H1 (cell line): ENCODE data around the gene GLB1L3. TPM values are rescaled to one million over a fixed set of nuclear protein-coding genes. Genes with fewer than 3 reads are reported as not detected.

Experiments
- CTCF ChIA-PET: fragments of 300-600 bp; sonication (Branson Sonifier 250); formaldehyde crosslinking; loops from one replicate; lab custom pipeline; 2021; ENCODE audit not compliant: partially characterized antibody; lab: Charles Lee
- POLR2A ChIA-PET: fragments of 300-600 bp; sonication (Branson Sonifier 250); formaldehyde crosslinking; loops from one replicate; lab custom pipeline; 2021; ENCODE audit warnings: inconsistent platforms; ENCODE audit not compliant: partially characterized antibody; lab: Charles Lee
- DNase-seq, 2 experiments: peaks; one replicate each; pipeline versions ENCODE4 v3.0.0 to v3.0.0-alpha.2; 2010 to 2022; ENCODE audit warnings: low spot score in 2 of 2, low read depth in 1 of 2, mixed read lengths in 1 of 2
- FAIRE-seq: peaks from 2 replicates; lab custom pipeline; 2011; peaks lifted over from hg19 to GRCh38; lab: Jason Lieb, UNC
- H2AFZ ChIP-seq: 2 replicates; pipeline ENCODE4 v1.8.1; 2012; ENCODE audit warnings: low read length, inconsistent platforms
- H2AK5ac ChIP-seq: 2 replicates; pipeline ENCODE4 v1.6.1; 2013; ENCODE audit warnings: low read depth, low read length
- H2BK120ac ChIP-seq: replicated peaks from 2 replicates; pipeline ENCODE3; 2013; ENCODE audit warnings: low read depth, low read length, inconsistent platforms
- H2BK12ac ChIP-seq: 2 replicates; pipeline ENCODE4 v1.6.1; 2013; ENCODE audit warnings: low read depth, low read length
- H2BK15ac ChIP-seq: 2 replicates; pipeline ENCODE4 v1.6.1; 2013; ENCODE audit warnings: low read length
- H2BK20ac ChIP-seq: 2 replicates; pipeline ENCODE4 v1.6.1; 2013; ENCODE audit warnings: low read length
- H2BK5ac ChIP-seq: 2 replicates; pipeline ENCODE4 v1.6.1; 2013; ENCODE audit warnings: low read depth, low read length
- H3K14ac ChIP-seq: 2 replicates; pipeline ENCODE4 v1.6.1; 2013; ENCODE audit warnings: inconsistent platforms; ENCODE audit not compliant: insufficient read length
- H3K18ac ChIP-seq: 2 replicates; pipeline ENCODE4 v1.6.1; 2013; ENCODE audit warnings: low read length; ENCODE audit errors: extremely low read depth
- H3K23ac ChIP-seq: 2 replicates; pipeline ENCODE4 v1.6.1; 2013; ENCODE audit warnings: inconsistent platforms; ENCODE audit not compliant: insufficient read length
- H3K23me2 ChIP-seq: 2 replicates; pipeline ENCODE4 v1.6.1; 2013; ENCODE audit warnings: low read depth, low read length
- H3K27ac ChIP-seq: 2 replicates; pipeline ENCODE4 v1.6.1; 2011; ENCODE audit warnings: low read depth, low read length, inconsistent platforms
- H3K27me3 ChIP-seq, 4 experiments: replicated peaks in 1 of 4; 1 replicate in 1 of 4; 2 replicates in 3 of 4; pipeline versions ENCODE4 v1.6.1 to v1.8.1; 2011 to 2013; ENCODE audit warnings: low read length in 3 of 4, mild to moderate bottlenecking in 3 of 4, inconsistent platforms in 2 of 4, mixed read lengths in 2 of 4, moderate library complexity in 1 of 4; ENCODE audit not compliant: control insufficient read depth in 3 of 4, insufficient read depth in 3 of 4; ENCODE audit errors: extremely low read depth in 1 of 4
- H3K36me3 ChIP-seq, 4 experiments: 2 replicates each; pipeline versions ENCODE4 v1.6.1 to v1.8.1; 2011 to 2013; ENCODE audit warnings: mild to moderate bottlenecking in 4 of 4, low read length in 3 of 4, moderate library complexity in 2 of 4, control low read depth in 1 of 4, inconsistent platforms in 1 of 4; ENCODE audit not compliant: insufficient read depth in 4 of 4, control insufficient read depth in 2 of 4
- H3K4ac ChIP-seq: replicated peaks from 2 replicates; pipeline ENCODE3; 2013; ENCODE audit warnings: low read length, low read depth, mixed read lengths, inconsistent platforms; ENCODE audit not compliant: insufficient read length
- H3K4me1 ChIP-seq, 4 experiments: replicated peaks in 1 of 4; 1 replicate in 1 of 4; 2 replicates in 3 of 4; pipeline versions ENCODE4 v1.6.1 to v1.8.1; 2011 to 2013; ENCODE audit warnings: low read length in 3 of 4, inconsistent platforms in 2 of 4, mixed read lengths in 1 of 4; ENCODE audit not compliant: insufficient read depth in 4 of 4, control insufficient read depth in 3 of 4
- H3K4me2 ChIP-seq, 2 experiments: 2 replicates each; pipeline versions ENCODE4 v1.6.1 to v1.8.1; 2011 to 2013; ENCODE audit warnings: low read depth in 2 of 2, low read length in 2 of 2, control low read depth in 1 of 2, inconsistent platforms in 1 of 2, mild to moderate bottlenecking in 1 of 2; ENCODE audit not compliant: insufficient read depth in 1 of 2
- H3K4me3 ChIP-seq, 4 experiments: fragments of 200-600, 300-600 bp in 1 of 4; sonication (generic), shearing (Covaris generic), sonication (Bioruptor Twin) in 1 of 4; 2 replicates each; pipeline versions ENCODE4 v1.5.1 to v1.8.1; 2011 to 2016; ENCODE audit warnings: low read length in 4 of 4, low read depth in 3 of 4, control low read depth in 2 of 4, inconsistent platforms in 2 of 4, mild to moderate bottlenecking in 2 of 4, mixed read lengths in 1 of 4, moderate library complexity in 1 of 4; ENCODE audit not compliant: insufficient read depth in 2 of 4; ENCODE audit errors: extremely low read depth in 1 of 4
- H3K56ac ChIP-seq: replicated peaks from 2 replicates; pipeline ENCODE3; 2013; ENCODE audit warnings: low read depth, mild to moderate bottlenecking, mixed read lengths, low read length, inconsistent platforms; ENCODE audit not compliant: insufficient read length
- H3K79me1 ChIP-seq: 2 replicates; pipeline ENCODE4 v1.6.1; 2013; ENCODE audit warnings: low read depth, low read length, control low read depth
- H3K79me2 ChIP-seq, 2 experiments: 2 replicates each; pipeline versions ENCODE4 v1.6.1 to v1.8.1; 2012 to 2013; ENCODE audit warnings: low read length in 2 of 2, mild to moderate bottlenecking in 2 of 2, inconsistent platforms in 1 of 2; ENCODE audit not compliant: insufficient read depth in 2 of 2, control insufficient read depth in 1 of 2
- H3K9ac ChIP-seq, 4 experiments: replicated peaks in 1 of 4; 1 replicate in 1 of 4; 2 replicates in 3 of 4; pipeline versions ENCODE4 v1.6.1 to v1.8.1; 2011 to 2013; ENCODE audit warnings: low read depth in 3 of 4, low read length in 3 of 4, control low read depth in 2 of 4, mild to moderate bottlenecking in 2 of 4, moderate library complexity in 2 of 4, inconsistent platforms in 1 of 4; ENCODE audit errors: extremely low read depth in 1 of 4
- H3K9me3 ChIP-seq, 2 experiments: 2 replicates each; pipeline versions ENCODE4 v1.6.1 to v1.8.1; 2012 to 2013; ENCODE audit warnings: mild to moderate bottlenecking in 2 of 2, moderate library complexity in 2 of 2, control low read depth in 1 of 2, inconsistent platforms in 1 of 2, low read depth in 1 of 2, low read length in 1 of 2, mixed read lengths in 1 of 2; ENCODE audit not compliant: insufficient read depth in 2 of 2
- H4K20me1 ChIP-seq, 2 experiments: replicated peaks in 1 of 2; 2 replicates each; pipeline versions ENCODE3 to v1.8.1; 2011 to 2013; ENCODE audit warnings: inconsistent platforms in 2 of 2, low read length in 2 of 2, mild to moderate bottlenecking in 1 of 2; ENCODE audit not compliant: insufficient read depth in 2 of 2, control insufficient read depth in 1 of 2
- H4K5ac ChIP-seq: 2 replicates; pipeline ENCODE4 v1.6.1; 2013; ENCODE audit warnings: low read length, low read depth, mixed read lengths, inconsistent platforms; ENCODE audit not compliant: insufficient read length
- H4K8ac ChIP-seq: 2 replicates; pipeline ENCODE4 v1.8.0; 2013; ENCODE audit warnings: mild to moderate bottlenecking, moderate library complexity, low read length, inconsistent platforms; ENCODE audit not compliant: insufficient read depth; ENCODE audit errors: extremely low read depth
- H4K91ac ChIP-seq: replicated peaks from 2 replicates; pipeline ENCODE3; 2013; ENCODE audit warnings: low read length, mixed read lengths, inconsistent platforms; ENCODE audit not compliant: insufficient read length
- CHD1 ChIP-seq: IDR thresholded peaks from 2 replicates; pipeline ENCODE4 v1.6.1; 2012; ENCODE audit warnings: low read depth, low read length, improper control_type of control experiment
- JUN ChIP-seq: IDR thresholded peaks from 2 replicates; pipeline ENCODE4 v1.6.1; 2011; ENCODE audit warnings: low read depth, mild to moderate bottlenecking, improper control_type of control experiment, low read length
- WGBS, 2 experiments: shearing (Covaris generic) in 1 of 2; methylation state at CpG; one replicate each; pipeline versions ENCODE4 v1.1.6 to v1.1.7; 2013 to 2015; ENCODE audit warnings: low lambda C conversion rate in 2 of 2, mixed read lengths in 2 of 2, inconsistent platforms in 1 of 2, low coverage in 1 of 2, missing lambda C conversion rate in 1 of 2; ENCODE audit not compliant: insufficient replicate concordance in 2 of 2, insufficient coverage in 1 of 2, insufficient read length in 1 of 2; ENCODE audit errors: extremely low coverage in 1 of 2, missing lambda C conversion rate in 1 of 2; 5-methylcytosine and 5-hydroxymethylcytosine counted together
- polyA plus RNA-seq, 7 experiments: library from polyadenylated mRNA; depleted of rRNA in 3 of 7; stranded (reverse) in 5 of 7; unstranded in 2 of 7; fragments of >200 nt in 5 of 7; fragments of 200-250 nt in 2 of 7; gene quantifications; 1 replicate in 5 of 7; 2 replicates in 1 of 7; 4 replicates in 1 of 7; pipeline versions ENCODE4 v1.2.1 to v1.2.3, GENCODE V29; 2011 to 2013; ENCODE audit warnings: missing spikeins in 2 of 7, mixed read lengths in 2 of 7
- total RNA-seq: library from RNA; stranded (reverse); fragmentation: NEBNext Ultra II Directional; extraction: Animal tissue kit (Norgen Biotek cat#: 25700); gene quantifications from 2 replicates; pipeline ENCODE4 v1.2.1, GENCODE V29; 2021

GLB1L3 gene
- total and polyA plus RNA-seq, 2 of the 8 experiments (the other 6 are each of a cell fraction or from before 2014, with no cell fraction given): 14.9 to 33.2 TPM

DNA sequence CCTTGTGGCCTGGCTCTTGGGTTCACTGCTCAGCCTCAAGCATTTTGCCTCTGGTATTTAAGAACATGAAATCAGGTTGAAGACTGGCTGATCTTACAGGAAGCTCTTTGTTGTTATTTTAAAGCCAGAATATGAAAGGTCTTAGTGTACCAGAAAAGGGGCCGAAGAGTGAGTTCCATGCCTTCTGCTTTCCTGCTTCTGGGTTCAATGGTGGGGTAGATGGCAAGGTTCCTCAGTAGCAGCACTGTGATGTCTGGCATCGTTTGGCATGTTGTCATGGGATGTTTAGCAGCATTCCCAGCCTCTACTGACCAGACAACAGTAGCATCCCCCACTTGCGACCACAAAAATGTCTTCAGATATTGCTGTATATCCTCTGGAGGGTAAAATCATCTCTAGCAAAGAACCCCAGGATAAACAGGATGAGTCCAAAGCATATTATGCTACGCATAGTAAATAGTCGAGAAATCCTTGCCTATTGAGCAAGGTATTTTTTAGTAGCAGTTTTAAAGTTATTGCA, 49.3 kb upstream of the GLB1L3 start:
- Histone ChIP-seq H3K36me3 (no peaks in the 10 kb centered on the region), H3K18ac (no peak overlapping the region), H4K8ac (no peak overlapping the region), H3K4me2 (no peak overlapping the region; a peak in 1 of 4 replicates), H4K5ac (no peak overlapping the region), H2BK5ac (no peak overlapping the region), H3K9ac (no peak overlapping the region), H3K79me2 (peaks cover 0 to 26% of the 10 kb centered on the region in 2 experiments; a peak in 2 of 4 replicates), H2BK12ac (no peak overlapping the region), H4K20me1 (peaks cover 0 to 10% of the 10 kb centered on the region in 2 experiments), H4K91ac (no peak overlapping the region), H3K14ac (no peak overlapping the region), H2BK20ac (no peak overlapping the region), H3K56ac (no peak overlapping the region), H2BK120ac (no peak overlapping the region), H3K4ac (no peak overlapping the region), H2BK15ac (no peak overlapping the region), H3K4me3 (no peak overlapping the region), H3K4me1 (peaks cover 0 to 5% (median 3%) of the 10 kb centered on the region in 4 experiments), H3K79me1 (peaks cover 4% of the 10 kb centered on the region), H2AFZ (no peak overlapping the region), H3K27ac (no peak overlapping the region), H3K23me2 (peaks cover 20% of the 10 kb centered on the region), H2AK5ac (no peak overlapping the region), H3K27me3 (peaks cover 0 to 6% (median 0%) of the 10 kb centered on the region in 4 experiments; a peak in 1 of 7 replicates), H3K23ac (no peak overlapping the region), H3K9me3 (no peaks in the 10 kb centered on the region)
- ChIA-PET POLR2A (interaction anchor here (2.4 kb wide), 1 partner anchor 15 kb away, joined by 7 read pairs; no protein-coding TSS in a partner anchor), CTCF (interaction anchor here (1.1 to 4.8 kb wide), 2 partner anchors 17 kb away, joined by 3 to 23 read pairs; no protein-coding TSS in a partner anchor)
- WGBS, 2 experiments: 77% methylated on average over 5 of the region's 5 CpGs; no CpG with 5 or more reads in 1 of the 2 experiments
- DNase-seq (no peak), FAIRE-seq (no peak)
- no peak for TF ChIP-seq CHD1
- TF ChIP-seq JUN: no peak
